Fibroblast of mammary gland (primary cell): ENCODE results near the gene NMNAT2.

Experiments used
- DNase-seq: peaks from one replicate; pipeline ENCODE4 v3.0.0-alpha.2; 2010; ENCODE audit warnings: low read depth
- H3K4me3 ChIP-seq: 2 replicates; pipeline ENCODE4 v1.5.1; 2011; ENCODE audit warnings: low read depth, mild to moderate bottlenecking, low read length, moderate library complexity; ENCODE audit not compliant: control insufficient read depth
- TF ChIP-seq, protein P1 (sequence below): conservative IDR thresholded peaks from 2 replicates; pipeline ENCODE4 v1.5.1; 2011; ENCODE audit warnings: low read depth, low read length, inconsistent platforms; ENCODE audit not compliant: control insufficient read depth, insufficient read depth

NMNAT2 gene

GRCh38 chr1:183424691-183425090 lies 6.5 kb upstream of the NMNAT2 start:
- no peak for DNase-seq
- no peak overlapping the region for H3K4me3 ChIP-seq
- TF ChIP-seq, protein P1, sequence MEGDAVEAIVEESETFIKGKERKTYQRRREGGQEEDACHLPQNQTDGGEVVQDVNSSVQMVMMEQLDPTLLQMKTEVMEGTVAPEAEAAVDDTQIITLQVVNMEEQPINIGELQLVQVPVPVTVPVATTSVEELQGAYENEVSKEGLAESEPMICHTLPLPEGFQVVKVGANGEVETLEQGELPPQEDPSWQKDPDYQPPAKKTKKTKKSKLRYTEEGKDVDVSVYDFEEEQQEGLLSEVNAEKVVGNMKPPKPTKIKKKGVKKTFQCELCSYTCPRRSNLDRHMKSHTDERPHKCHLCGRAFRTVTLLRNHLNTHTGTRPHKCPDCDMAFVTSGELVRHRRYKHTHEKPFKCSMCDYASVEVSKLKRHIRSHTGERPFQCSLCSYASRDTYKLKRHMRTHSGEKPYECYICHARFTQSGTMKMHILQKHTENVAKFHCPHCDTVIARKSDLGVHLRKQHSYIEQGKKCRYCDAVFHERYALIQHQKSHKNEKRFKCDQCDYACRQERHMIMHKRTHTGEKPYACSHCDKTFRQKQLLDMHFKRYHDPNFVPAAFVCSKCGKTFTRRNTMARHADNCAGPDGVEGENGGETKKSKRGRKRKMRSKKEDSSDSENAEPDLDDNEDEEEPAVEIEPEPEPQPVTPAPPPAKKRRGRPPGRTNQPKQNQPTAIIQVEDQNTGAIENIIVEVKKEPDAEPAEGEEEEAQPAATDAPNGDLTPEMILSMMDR, result no peak

DNA sequence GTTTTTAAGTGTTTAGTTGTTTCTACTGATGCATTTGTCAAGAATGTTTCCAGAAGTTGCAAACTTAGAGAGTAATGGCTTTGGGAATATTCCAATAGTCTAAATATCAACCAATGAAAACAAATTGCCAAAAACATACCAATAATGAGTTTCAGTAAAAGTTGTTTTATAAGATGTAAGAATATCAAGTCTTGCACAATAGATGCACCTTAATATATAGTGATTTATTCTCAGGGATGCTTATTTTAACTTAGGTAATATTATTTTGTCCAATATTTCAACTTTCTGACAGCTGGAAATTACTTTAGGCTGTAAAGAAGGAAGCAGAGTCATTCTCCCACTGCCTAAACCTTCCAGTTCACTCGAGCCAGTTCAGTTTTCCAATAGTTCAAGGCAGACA lies 5.4 kb upstream of the NMNAT2 start:
- no peak for DNase-seq
- H3K4me3 ChIP-seq, result no peak overlapping the region
- TF ChIP-seq, protein P1, result no peak

DNA sequence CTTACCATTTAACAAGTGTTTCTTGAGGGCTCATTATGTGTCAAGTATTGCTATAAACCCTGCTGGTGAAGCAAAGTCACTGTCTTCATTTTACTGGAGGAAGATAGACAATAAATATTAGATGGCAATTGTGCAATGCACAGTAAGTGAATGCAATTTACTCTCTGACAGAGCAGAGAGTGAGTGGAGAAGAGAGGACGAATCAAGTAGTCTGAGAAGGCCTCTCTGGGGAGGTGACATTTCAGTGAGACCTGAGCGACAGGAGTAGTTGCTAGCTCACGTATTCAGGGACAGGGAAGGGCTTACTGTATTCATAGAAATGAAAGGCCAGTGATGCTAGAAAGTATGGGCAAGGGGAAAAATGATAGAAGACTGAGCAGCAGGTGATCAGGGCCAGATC lies 1.2 kb upstream of the NMNAT2 start:
- H3K4me3 ChIP-seq, result no peak overlapping the region
- TF ChIP-seq, protein P1, result no peak
- DNase-seq, result no peak

- no peak overlapping the region for H3K4me3 ChIP-seq
- TF ChIP-seq, protein P1, result no peak
- DNase-seq, result no peak
Observed at GRCh38 chr1:183418696-183419095, 516 bp upstream of the NMNAT2 start.

DNA sequence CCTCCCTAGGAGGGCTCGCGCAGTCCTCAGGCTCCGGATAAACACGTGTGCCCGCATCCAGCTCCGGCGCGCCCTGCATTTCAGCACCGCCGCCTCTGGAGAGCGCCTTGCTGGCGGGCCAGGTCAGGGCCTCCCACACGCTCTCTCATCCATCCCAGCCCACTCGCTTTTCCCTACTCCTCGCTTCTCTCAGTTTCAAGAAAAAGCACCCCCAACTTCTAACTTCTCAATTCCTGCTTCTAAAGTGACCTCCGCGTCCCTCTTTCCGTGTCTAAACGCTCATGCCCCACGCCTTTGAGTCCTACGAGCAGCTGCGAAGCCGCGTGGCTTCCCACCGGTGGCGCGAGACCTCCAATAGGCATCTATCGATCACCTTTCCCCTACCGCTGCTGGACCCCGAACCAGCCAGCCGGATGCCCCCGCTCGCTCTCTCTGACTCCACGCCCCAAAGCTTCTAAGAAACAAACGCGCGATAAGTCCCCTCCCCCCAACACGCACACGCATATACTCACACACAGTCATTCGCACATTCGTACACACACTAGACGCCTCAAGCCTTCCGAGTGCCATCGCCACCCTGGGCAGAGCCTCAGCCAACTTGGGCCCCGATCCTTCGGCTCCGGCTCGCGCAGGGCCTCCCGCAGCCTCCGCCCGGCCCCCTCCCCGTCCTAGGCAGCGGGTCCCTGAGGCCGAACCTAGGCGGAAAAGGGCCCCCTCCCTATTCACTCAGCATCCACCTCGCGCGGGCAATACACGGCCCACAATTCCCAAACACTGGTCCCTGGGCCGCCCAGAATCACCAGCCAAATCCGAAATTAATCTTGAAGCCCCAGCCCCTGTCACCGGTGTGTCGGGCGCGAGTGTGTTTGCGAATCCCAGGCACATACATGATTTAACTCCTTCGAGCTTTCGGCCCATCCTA lies 1.1 kb downstream of the NMNAT2 start:
- DNase-seq, result peak; percentile 54
- TF ChIP-seq, protein P1, result no peak
- no peak overlapping the region for H3K4me3 ChIP-seq

GRCh38 chr1:183414365-183414764 lies 3.8 kb downstream of the NMNAT2 start:
- no peak overlapping the region for H3K4me3 ChIP-seq
- TF ChIP-seq, protein P1, result no peak
- peak; percentile 11 for DNase-seq
